Heart left ventricle (tissue), 16 donors: ENCODE data around the gene ISOC2. TPM values are rescaled to one million over a fixed set of nuclear protein-coding genes. Genes with fewer than 3 reads are reported as not detected.
"Not testable (repeated sequence)": the region's sequence is repeated elsewhere in the genome, so short reads cannot be mapped to it uniquely, and the experiment has no call there.

Experiments
- ATAC-seq, 4 donors: fragments of 200-7000 bp; cut with Tn5 transposase; one replicate each; pipeline ENCODE4 v1.9.1; 2020 to 2022; ENCODE audit warnings: moderate library complexity in 4 of 4, mild to moderate bottlenecking in 3 of 4, moderate number of reproducible peaks in 1 of 4
- DNase-seq, 5 donors: peaks; one replicate each; pipeline ENCODE4 v3.0.0-alpha.2; 2020
- H3K27ac ChIP-seq, 12 donors: fragments of 200-600 bp; sonication (generic) in 4 of 12; one replicate each; pipeline versions ENCODE4 v1.5.0 to v1.8.0; 2016 to 2022; ENCODE audit warnings: mild to moderate bottlenecking in 2 of 12
- H3K27me3 ChIP-seq, 9 donors: fragments of 200-600 bp; sonication (generic) in 2 of 9; one replicate each; pipeline versions ENCODE4 v1.5.1 to v1.8.0; 2016 to 2022; ENCODE audit warnings: mild to moderate bottlenecking in 3 of 9
- H3K36me3 ChIP-seq, 9 donors: fragments of 200-600 bp; sonication (generic) in 2 of 9; one replicate each; pipeline versions ENCODE4 v1.5.0 to v1.8.0; 2018 to 2022; ENCODE audit warnings: mild to moderate bottlenecking in 2 of 9
- H3K4me1 ChIP-seq, 12 donors: fragments of 200-600 bp; sonication (generic) in 4 of 12; one replicate each; pipeline versions ENCODE4 v1.5.0 to v1.8.0; 2016 to 2022; ENCODE audit warnings: mild to moderate bottlenecking in 3 of 12
- H3K4me3 ChIP-seq, 12 donors: fragments of 200-600 bp; sonication (generic) in 4 of 12; one replicate each; pipeline versions ENCODE4 v1.5.0 to v1.8.0; 2017 to 2022; ENCODE audit warnings: mild to moderate bottlenecking in 9 of 12, moderate library complexity in 4 of 12
- H3K9me3 ChIP-seq, 12 donors: fragments of 200-600 bp; sonication (generic) in 4 of 12; one replicate each; pipeline versions ENCODE4 v1.5.0 to v1.8.0; 2016 to 2022; ENCODE audit warnings: mild to moderate bottlenecking in 1 of 12
- CTCF ChIP-seq, 12 donors: fragments of 200-600 bp; sonication (generic) in 4 of 12; IDR thresholded peaks; one replicate each; pipeline versions ENCODE4 v1.5.0 to v1.8.0; 2018 to 2022; ENCODE audit warnings: antibody characterized with exemption in 12 of 12, mild to moderate bottlenecking in 5 of 12
- POLR2A ChIP-seq, 2 donors: fragments of 450-650 bp; IDR thresholded peaks; one replicate each; pipeline ENCODE4 v1.6.1; 2017; ENCODE audit warnings: antibody characterized with exemption in 2 of 2, mild to moderate bottlenecking in 2 of 2, moderate library complexity in 2 of 2
- WGBS, 4 donors: extraction: QIAGEN DNeasy Blood & Tissue Kit in 2 of 4; methylation state at CpG; one replicate each; pipeline versions ENCODE4 v1.1.5 to v1.1.7; 2013 to 2018; 5-methylcytosine and 5-hydroxymethylcytosine counted together
- intact Hi-C, 10 donors: fragments of 100-400 bp; cut with DNase I; formaldehyde crosslinking; loops; one replicate each; pipeline versions ENCODE4 v1.11.1 to v1.14.2; 2022
- polyA plus RNA-seq, 2 donors: library from polyadenylated mRNA; stranded (reverse); fragments of 200-250 nt; gene quantifications; one replicate each; pipeline ENCODE4 v1.2.3, GENCODE V29; 2013
- total RNA-seq, 9 donors: library from RNA; depleted of rRNA in 2 of 9; stranded (reverse); fragments of >200 nt in 2 of 9; fragmentation: NEBNext Ultra II Directional in 3 of 9; extraction: Animal tissue kit (Norgen Biotek cat#: 25700) in 3 of 9; gene quantifications; one replicate each; pipeline versions ENCODE4 v1.1.0 to v1.2.4, GENCODE V29; 2016 to 2023
- donor health status: ischemic (EF 13 %, LVEDD 7.1; RV severe dilation, severe dysfunction).
- donor health status: healthy with polysubstance abuse.
- donor health status: DM: no; HTN: yes; CAD: no.
- donor health status: DM: no; HTN: no; CAD: no.
- donor health status: ischemic (EF 25% LVEDD 6.9; RV normal size, moderate dysfunction).
- donor health status: ischemic (EF 25% LVEDD 5.7; RV mildly dilated, moderate dysfunction).
- donor health status: healthy.
- donor health status: DM: yes; HTN: yes; CAD: no.
- donor health status: ischemic (EF 35%, LVEDD 5.7; RV mildly dilated, moderate dysfunction).
- donor health status: nonischemic (EF 11% LVEDD 7.7; RV severe dilation, severe dysfunction).
- donor health status: DM: yes; HTN: yes; CAD: no.
- donor health status: PGD.
- donor health status: ischemic (EF 29% LVEDD 5.4; RV normal size, mild dysfunction).
- donor health status: nonischemic (EF 23%, LVEDD 6.1; RV moderate dilation, normal function).

Gene ISOC2
- total and polyA plus RNA-seq, 11 donors: 36.9 to 102 (median 51.1) TPM

- peaks cover 0 to 18% (median 0%) of the 10 kb centered on the region in 9 donors for H3K27me3 ChIP-seq
- no peak overlapping the region for H3K27ac ChIP-seq
- TF ChIP-seq CTCF (IDR thresholded peaks at IDR 0.05): no peak
- TF ChIP-seq POLR2A (IDR thresholded peaks at IDR 0.05): no peak
- peak in 1 of 5 donors; percentile 4 for DNase-seq
- ATAC-seq: no peak
- no peaks in the 10 kb centered on the region for H3K9me3 ChIP-seq
- 52 to 64% (median 60%) methylated on average over 5 of the region's 5 CpGs for WGBS, 4 donors
- no peak overlapping the region for H3K4me3 ChIP-seq
- no peaks in the 10 kb centered on the region for H3K36me3 ChIP-seq
- no peaks in the 10 kb centered on the region for H3K4me1 ChIP-seq
- intact Hi-C loops: loop anchor here in 8 of 10 donors (2.0 to 10.0 kb wide), 4 partner anchors 114 to 278 kb away; partner anchors contain the start of gene TNNT1 (in 1 of the 8)
Measured at GRCh38 chr19:55419103-55419502, 42.3 kb downstream of the ISOC2 start.

GRCh38 chr19:55418185-55418584 is 43.3 kb downstream of the ISOC2 start:
- Histone ChIP-seq H3K27ac (no peak overlapping the region), H3K27me3 (peaks cover 0 to 18% (median 0%) of the 10 kb centered on the region in 9 donors), H3K4me1 (no peaks in the 10 kb centered on the region), H3K4me3 (no peak overlapping the region), H3K9me3 (no peaks in the 10 kb centered on the region), H3K36me3 (no peaks in the 10 kb centered on the region)
- 10 to 15% (median 14%) methylated on average over 7 of the region's 7 CpGs for WGBS, 4 donors
- ATAC-seq (peak in 3 of 4 donors; percentile 81 to 85 (median 85)), DNase-seq (peak in 3 of 5 donors; percentile 27 to 52 (median 43))
- intact Hi-C loops: loop anchor here in 9 of 10 donors (1.0 to 10.0 kb wide), 5 partner anchors 113 to 277 kb away; partner anchors contain the start of gene TNNT1 (in 1 of the 9)
- TF ChIP-seq POLR2A (IDR thresholded peaks at IDR 0.05) (no peak), CTCF (IDR thresholded peaks at IDR 0.05) (peak; percentile 43 to 72 (median 62))

DNA sequence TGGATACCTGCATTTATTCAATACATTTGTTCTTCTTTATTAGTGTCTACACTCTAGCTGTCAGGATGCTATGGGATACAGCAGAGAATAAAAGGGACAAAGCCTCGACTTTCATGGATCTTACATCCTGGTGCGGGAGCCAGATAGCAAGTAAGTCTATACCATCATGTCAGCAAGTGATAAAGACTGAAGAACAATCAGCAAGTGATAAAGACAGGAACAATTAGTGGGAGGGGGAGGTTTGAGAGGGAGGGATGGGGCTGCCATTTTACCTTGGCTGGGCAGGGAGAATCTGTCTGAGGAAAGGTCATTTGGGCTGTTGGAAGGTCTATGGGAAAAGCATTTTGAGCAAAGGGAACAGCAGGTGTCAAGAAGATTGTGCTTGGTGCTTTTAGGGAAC is 51.3 kb downstream of the ISOC2 start:
- WGBS, 4 donors: 80 to 87% (median 85%) methylated on average over 2 of the region's 2 CpGs
- Histone ChIP-seq H3K36me3 (peaks cover 0 to 14% (median 4%) of the 10 kb centered on the region in 9 donors), H3K4me3 (no peak overlapping the region), H3K4me1 (peaks cover 3 to 24% (median 12%) of the 10 kb centered on the region in 12 donors), H3K27ac (no peak overlapping the region), H3K9me3 (peaks cover 0 to 6% (median 0%) of the 10 kb centered on the region in 12 donors), H3K27me3 (no peaks in the 10 kb centered on the region)
- intact Hi-C loops: loop anchor here in 4 of 10 donors (2.0 to 10.0 kb wide), 3 partner anchors 51 to 265 kb away; partner anchors contain the start of genes ISOC2 (in 1 of the 4) and TNNT1 (in 1 of the 4)
- DNase-seq: no peak
- TF ChIP-seq CTCF (IDR thresholded peaks at IDR 0.05): no peak
- TF ChIP-seq POLR2A (IDR thresholded peaks at IDR 0.05): no peak
- ATAC-seq: no peak

GRCh38 chr19:55409179-55409578 is 52.3 kb downstream of the ISOC2 start:
- not testable (repeated sequence) for H3K27ac ChIP-seq, H3K4me3 ChIP-seq, ATAC-seq, H3K27me3 ChIP-seq, H3K9me3 ChIP-seq, DNase-seq
- H3K36me3 ChIP-seq: peaks cover 0 to 19% (median 10%) of the 10 kb centered on the region in 9 donors
- H3K4me1 ChIP-seq: peaks cover 3 to 24% (median 12%) of the 10 kb centered on the region in 12 donors
- 89 to 97% (median 96%) methylated on average over 8 of the region's 8 CpGs for WGBS, 4 donors
- intact Hi-C loops: loop anchor here in 1 of 10 donors (2.0 kb wide), 1 partner anchor 24 kb away; the partner anchor contains the start of genes RPL28 and TMEM238
